Caki2 (cell line): Measurements from ENCODE around the gene CDKN2B. TPM values are rescaled to one million over a fixed set of nuclear protein-coding genes. Genes with fewer than 3 reads are reported as not detected.

Experiments
- DNase-seq: peaks from one replicate; pipeline ENCODE4 v3.0.0-alpha.2; 2015; ENCODE audit warnings: low read depth
- in situ Hi-C: cut with HindIII; loops from 2 replicates; pipeline ENCODE4 v1.10.0; 2016; ENCODE audit warnings: low sequenced_read_pairs, low pct_unique_long_range_greater_than_20kb, mixed read lengths
- total RNA-seq: library from RNA; depleted of rRNA; stranded (reverse); fragments of >200 nt; shearing (Covaris generic); gene quantifications from 2 replicates; pipeline ENCODE4 v1.2.3, GENCODE V29; 2014; ENCODE audit warnings: low replicate concordance

CDKN2B gene
- total RNA-seq, 1 experiment from 2014 or later = not detected

- DNase-seq = no peak
- in situ Hi-C loops = no loop called here
Measured at GRCh38 chr9:21997480-21997879, 11.6 kb downstream of the CDKN2B start.

- in situ Hi-C loops = no loop called here
- DNase-seq = no peak
Measured at GRCh38 chr9:21996858-21997257, 12.2 kb downstream of the CDKN2B start.

GRCh38 chr9:21996438-21996837 lies 12.7 kb downstream of the CDKN2B start:
- no peak for DNase-seq
- in situ Hi-C loops = no loop called here

- DNase-seq = no peak
- in situ Hi-C loops = no loop called here
Measured at GRCh38 chr9:21995666-21996398, 13.3 kb downstream of the CDKN2B start.

GRCh38 chr9:21995006-21995665 lies 14.0 kb downstream of the CDKN2B start:
- no peak for DNase-seq
- in situ Hi-C loops = no loop called here

- no peak for DNase-seq
Measured at GRCh38 chr9:21994556-21995005, 14.5 kb downstream of the CDKN2B start, which contains the start of gene CDKN2B-AS1. CDKN2B-AS1 (plus strand) TSS chr9:21994791.

GRCh38 chr9:21993893-21994555 lies 15.1 kb downstream of the CDKN2B start, which contains the start of gene CDKN2A:
CDKN2A (minus strand) TSS chr9:21994392.
- in situ Hi-C loops = no loop called here
- no peak for DNase-seq

More at GRCh38 chr9:21994556-21995005, 14.5 kb downstream of the CDKN2B start, which contains the start of gene CDKN2B-AS1:
- in situ Hi-C loops = no loop called here

GRCh38 chr9:21993007-21993406 lies 16.1 kb downstream of the CDKN2B start:
- in situ Hi-C loops = no loop called here
- no peak for DNase-seq

- in situ Hi-C loops = no loop called here
- DNase-seq = no peak
Measured at GRCh38 chr9:21991072-21991959, 17.8 kb downstream of the CDKN2B start.

GRCh38 chr9:21989440-21990189 lies 19.5 kb downstream of the CDKN2B start:
- DNase-seq = no peak
- in situ Hi-C loops = no loop called here

GRCh38 chr9:21988056-21988990 lies 20.8 kb downstream of the CDKN2B start:
- DNase-seq = no peak
- in situ Hi-C loops = no loop called here

GRCh38 chr9:21985964-21986667 lies 23.0 kb downstream of the CDKN2B start:
- in situ Hi-C loops = no loop called here
- no peak for DNase-seq

- in situ Hi-C loops = no loop called here
- DNase-seq = no peak
Measured at GRCh38 chr9:21984101-21984500, 25.0 kb downstream of the CDKN2B start.

- in situ Hi-C loops = no loop called here
- DNase-seq = no peak
Measured at GRCh38 chr9:21983561-21983935, 25.6 kb downstream of the CDKN2B start.

GRCh38 chr9:21982861-21983560 lies 26.1 kb downstream of the CDKN2B start:
- no peak for DNase-seq
- in situ Hi-C loops = no loop called here
